Measurements from ENCODE around the gene ALB.

ALB gene

GRCh38 chr4:73417973-73418372 is 13.9 kb downstream of the ALB start:
- no peaks in the 10 kb centered on the region for H3K27me3 ChIP-seq (ENCODE audit: insufficient read depth, poor library complexity, severe bottlenecking)
- H3K4me3 ChIP-seq (replicated peaks; ENCODE audit: insufficient read depth, low read length) = no peak overlapping the region
- no peak for DNase-seq (ENCODE audit: low read depth in 1 of 2, low spot score in 1 of 2)
- TF ChIP-seq REST (IDR thresholded peaks at IDR 0.05; ENCODE audit: insufficient replicate concordance, low read depth) = peak; percentile 90
- TF ChIP-seq, protein P1, sequence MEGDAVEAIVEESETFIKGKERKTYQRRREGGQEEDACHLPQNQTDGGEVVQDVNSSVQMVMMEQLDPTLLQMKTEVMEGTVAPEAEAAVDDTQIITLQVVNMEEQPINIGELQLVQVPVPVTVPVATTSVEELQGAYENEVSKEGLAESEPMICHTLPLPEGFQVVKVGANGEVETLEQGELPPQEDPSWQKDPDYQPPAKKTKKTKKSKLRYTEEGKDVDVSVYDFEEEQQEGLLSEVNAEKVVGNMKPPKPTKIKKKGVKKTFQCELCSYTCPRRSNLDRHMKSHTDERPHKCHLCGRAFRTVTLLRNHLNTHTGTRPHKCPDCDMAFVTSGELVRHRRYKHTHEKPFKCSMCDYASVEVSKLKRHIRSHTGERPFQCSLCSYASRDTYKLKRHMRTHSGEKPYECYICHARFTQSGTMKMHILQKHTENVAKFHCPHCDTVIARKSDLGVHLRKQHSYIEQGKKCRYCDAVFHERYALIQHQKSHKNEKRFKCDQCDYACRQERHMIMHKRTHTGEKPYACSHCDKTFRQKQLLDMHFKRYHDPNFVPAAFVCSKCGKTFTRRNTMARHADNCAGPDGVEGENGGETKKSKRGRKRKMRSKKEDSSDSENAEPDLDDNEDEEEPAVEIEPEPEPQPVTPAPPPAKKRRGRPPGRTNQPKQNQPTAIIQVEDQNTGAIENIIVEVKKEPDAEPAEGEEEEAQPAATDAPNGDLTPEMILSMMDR (IDR thresholded peaks at IDR 0.05; ENCODE audit: insufficient read depth, low read length) = no peak
- H3K27ac ChIP-seq (replicated peaks) = no peak overlapping the region

DNA sequence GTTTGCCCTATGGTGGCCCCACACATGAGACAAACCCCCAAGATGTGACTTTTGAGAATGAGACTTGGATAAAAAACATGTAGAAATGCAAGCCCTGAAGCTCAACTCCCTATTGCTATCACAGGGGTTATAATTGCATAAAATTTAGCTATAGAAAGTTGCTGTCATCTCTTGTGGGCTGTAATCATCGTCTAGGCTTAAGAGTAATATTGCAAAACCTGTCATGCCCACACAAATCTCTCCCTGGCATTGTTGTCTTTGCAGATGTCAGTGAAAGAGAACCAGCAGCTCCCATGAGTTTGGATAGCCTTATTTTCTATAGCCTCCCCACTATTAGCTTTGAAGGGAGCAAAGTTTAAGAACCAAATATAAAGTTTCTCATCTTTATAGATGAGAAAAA is 14.6 kb downstream of the ALB start:
- H3K27ac ChIP-seq (replicated peaks) = no peak overlapping the region
- DNase-seq (ENCODE audit: low read depth in 1 of 2, low spot score in 1 of 2) = no peak
- H3K4me3 ChIP-seq (replicated peaks; ENCODE audit: insufficient read depth, low read length) = no peak overlapping the region
- no peaks in the 10 kb centered on the region for H3K27me3 ChIP-seq (ENCODE audit: insufficient read depth, poor library complexity, severe bottlenecking)
- TF ChIP-seq, protein P1 (IDR thresholded peaks at IDR 0.05; ENCODE audit: insufficient read depth, low read length) = no peak
- TF ChIP-seq POLR2AphosphoS5 (IDR thresholded peaks at IDR 0.05; ENCODE audit: low read depth) (no peak), GABPA (IDR thresholded peaks at IDR 0.05; ENCODE audit: low read depth) (no peak), SPI1 (IDR thresholded peaks at IDR 0.05; ENCODE audit: borderline replicate concordance, low read depth) (no peak), REST (IDR thresholded peaks at IDR 0.05; ENCODE audit: insufficient replicate concordance, low read depth) (no peak)

DNA sequence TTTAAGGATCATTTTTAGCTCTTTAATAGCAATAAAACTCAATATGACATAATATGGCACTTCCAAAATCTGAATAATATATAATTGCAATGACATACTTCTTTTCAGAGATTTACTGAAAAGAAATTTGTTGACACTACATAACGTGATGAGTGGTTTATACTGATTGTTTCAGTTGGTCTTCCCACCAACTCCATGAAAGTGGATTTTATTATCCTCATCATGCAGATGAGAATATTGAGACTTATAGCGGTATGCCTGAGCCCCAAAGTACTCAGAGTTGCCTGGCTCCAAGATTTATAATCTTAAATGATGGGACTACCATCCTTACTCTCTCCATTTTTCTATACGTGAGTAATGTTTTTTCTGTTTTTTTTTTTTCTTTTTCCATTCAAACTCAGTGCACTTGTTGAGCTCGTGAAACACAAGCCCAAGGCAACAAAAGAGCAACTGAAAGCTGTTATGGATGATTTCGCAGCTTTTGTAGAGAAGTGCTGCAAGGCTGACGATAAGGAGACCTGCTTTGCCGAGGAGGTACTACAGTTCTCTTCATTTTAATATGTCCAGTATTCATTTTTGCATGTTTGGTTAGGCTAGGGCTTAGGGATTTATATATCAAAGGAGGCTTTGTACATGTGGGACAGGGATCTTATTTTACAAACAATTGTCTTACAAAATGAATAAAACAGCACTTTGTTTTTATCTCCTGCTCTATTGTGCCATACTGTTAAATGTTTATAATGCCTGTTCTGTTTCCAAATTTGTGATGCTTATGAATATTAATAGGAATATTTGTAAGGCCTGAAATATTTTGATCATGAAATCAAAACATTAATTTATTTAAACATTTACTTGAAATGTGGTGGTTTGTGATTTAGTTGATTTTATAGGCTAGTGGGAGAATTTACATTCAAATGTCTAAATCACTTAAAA is 15.3 kb downstream of the ALB start:
- no peak overlapping the region for H3K4me3 ChIP-seq (replicated peaks; ENCODE audit: insufficient read depth, low read length)
- no peak for TF ChIP-seq GABPA (IDR thresholded peaks at IDR 0.05; ENCODE audit: low read depth)
- no peak for TF ChIP-seq REST (IDR thresholded peaks at IDR 0.05; ENCODE audit: insufficient replicate concordance, low read depth)
- no peak for TF ChIP-seq POLR2AphosphoS5 (IDR thresholded peaks at IDR 0.05; ENCODE audit: low read depth)
- no peak for TF ChIP-seq SPI1 (IDR thresholded peaks at IDR 0.05; ENCODE audit: borderline replicate concordance, low read depth)
- TF ChIP-seq, protein P1 (IDR thresholded peaks at IDR 0.05; ENCODE audit: insufficient read depth, low read length) = no peak
- H3K27ac ChIP-seq (replicated peaks) = no peak overlapping the region
- no peaks in the 10 kb centered on the region for H3K27me3 ChIP-seq (ENCODE audit: insufficient read depth, poor library complexity, severe bottlenecking)
- DNase-seq (ENCODE audit: low read depth in 1 of 2, low spot score in 1 of 2) = no peak

Measured in HL-60 (cell line).